HepG2 (cell line): Measurements from ENCODE around the gene IRF7. TPM values are rescaled to one million over a fixed set of nuclear protein-coding genes. Genes with fewer than 3 reads are reported as not detected.

Experiments used
- ATRX ChIP-seq: sonication (generic); formaldehyde crosslinking; IDR thresholded peaks from 2 replicates; pipeline ENCODE4 v1.4.0; 2020; ENCODE audit warnings: missing genetic modification reagents, borderline replicate concordance
- GABPA ChIP-seq, 2 experiments: IDR thresholded peaks; 2 replicates each; pipeline ENCODE4 v1.6.1; 2011 to 2016; ENCODE audit warnings: low read depth in 2 of 2, low read length in 1 of 2, missing biosample characterization in 1 of 2, missing genetic modification characterization in 1 of 2
- HMGA1 ChIP-seq: sonication (generic); formaldehyde crosslinking; conservative IDR thresholded peaks from 2 replicates; pipeline ENCODE4 v1.4.0; 2020; ENCODE audit warnings: missing genetic modification reagents
- IRX3 ChIP-seq: sonication (generic); formaldehyde crosslinking; IDR thresholded peaks from 2 replicates; pipeline ENCODE4 v1.8.1; 2023; ENCODE audit warnings: mild to moderate bottlenecking, low read depth, missing genetic modification reagents, borderline replicate concordance
- KDM2A ChIP-seq: sonication (generic); formaldehyde crosslinking; IDR thresholded peaks from 2 replicates; pipeline ENCODE4 v1.4.0; 2020; ENCODE audit warnings: low read depth, missing genetic modification reagents, borderline replicate concordance
- MLLT10 ChIP-seq: sonication (generic); formaldehyde crosslinking; IDR thresholded peaks from 2 replicates; pipeline ENCODE4 v1.4.0; 2020; ENCODE audit warnings: missing genetic modification reagents
- MYC ChIP-seq: sonication (generic); formaldehyde crosslinking; IDR thresholded peaks from 2 replicates; pipeline ENCODE4 v1.9.0; 2021; ENCODE audit warnings: missing genetic modification reagents, borderline replicate concordance
- NCOR1 ChIP-seq: fragments of 200-600 bp; sonication (generic); IDR thresholded peaks from 2 replicates; pipeline ENCODE4 v1.7.0; 2017; ENCODE audit warnings: antibody characterized with exemption, low read length, borderline replicate concordance
- RAD51 ChIP-seq: fragments of 450-650 bp; IDR thresholded peaks from 2 replicates; pipeline ENCODE4 v1.6.1; 2016; ENCODE audit warnings: borderline replicate concordance
- RFX1 ChIP-seq: fragments of 450-650 bp; IDR thresholded peaks from 2 replicates; pipeline ENCODE4 v1.6.1; 2017
- RFX3 ChIP-seq: IDR thresholded peaks from 2 replicates; pipeline ENCODE4 v1.6.1; 2016; ENCODE audit warnings: missing biosample characterization, missing genetic modification reagents
- RFXANK ChIP-seq: IDR thresholded peaks from 2 replicates; pipeline ENCODE4 v1.6.1; 2016
- SRSF1 ChIP-seq: fragments of 200-400 bp; formaldehyde crosslinking; optimal IDR thresholded peaks from 2 replicates; pipeline ENCODE3; 2017; ENCODE audit warnings: mild to moderate bottlenecking, low read depth, low read length, moderate library complexity
- U2AF2 ChIP-seq: fragments of 200-400 bp; formaldehyde crosslinking; IDR thresholded peaks from 2 replicates; pipeline ENCODE4 v1.6.1; 2017; ENCODE audit warnings: low read depth, mild to moderate bottlenecking, low read length
- ZNF282 ChIP-seq: fragments of 450-650 bp; IDR thresholded peaks from 2 replicates; pipeline ENCODE4 v1.6.1; 2018; ENCODE audit not compliant: partially characterized antibody
- ZNF44 ChIP-seq: sonication (generic); formaldehyde crosslinking; IDR thresholded peaks from 2 replicates; pipeline ENCODE4 v1.5.1; 2020; ENCODE audit warnings: mild to moderate bottlenecking, missing genetic modification reagents
- ZNF674 ChIP-seq: sonication (generic); formaldehyde crosslinking; IDR thresholded peaks from 2 replicates; pipeline ENCODE4 v1.5.0; 2020; ENCODE audit warnings: low read depth, mild to moderate bottlenecking, missing genetic modification reagents
- polyA plus RNA-seq, 8 experiments: library from polyadenylated mRNA; depleted of rRNA in 3 of 8; stranded (reverse) in 7 of 8; unstranded in 1 of 8; fragments of >200 nt; fragmentation: Illumina TruSeq in 4 of 8; extraction: Trizol in 4 of 8; gene quantifications; 2 replicates each; pipeline versions ENCODE4 v1.2.1 to v1.2.3, GENCODE V29; 2011 to 2016; ENCODE audit warnings: low read depth in 4 of 8, missing spikeins in 1 of 8, mixed read lengths in 1 of 8; ENCODE audit not compliant: insufficient read depth in 1 of 8
- total RNA-seq, 5 experiments: library from RNA; depleted of rRNA; stranded (reverse); fragments of >200 nt; fragmentation: Illumina TruSeq; extraction: Trizol; gene quantifications; 2 replicates each; pipeline ENCODE4 v1.2.3, GENCODE V29; 2016; ENCODE audit warnings: low read depth in 1 of 5
- TF ChIP-seq, protein P1 (sequence below): sonication (generic); formaldehyde crosslinking; IDR thresholded peaks from 2 replicates; pipeline ENCODE4 v1.4.0; 2020; ENCODE audit warnings: missing genetic modification reagents
- TF ChIP-seq, protein P2 (sequence below): conservative IDR thresholded peaks from 2 replicates; pipeline ENCODE4 v1.6.1; 2018; ENCODE audit warnings: missing genetic modification reagents
- TF ChIP-seq, protein P3 (sequence below): sonication (generic); IDR thresholded peaks from 2 replicates; pipeline ENCODE4 v1.6.1; 2016; ENCODE audit warnings: low read depth, borderline replicate concordance
- TF ChIP-seq, protein P4 (sequence below): sonication (generic); formaldehyde crosslinking; IDR thresholded peaks from 2 replicates; pipeline ENCODE4 v1.4.0; 2020; ENCODE audit warnings: missing genetic modification reagents
- TF ChIP-seq, protein P5 (sequence below): sonication (generic); formaldehyde crosslinking; IDR thresholded peaks from 2 replicates; pipeline ENCODE4 v1.4.0; 2020; ENCODE audit warnings: mild to moderate bottlenecking, missing genetic modification reagents
- TF ChIP-seq, protein P6 (sequence below): sonication (generic); formaldehyde crosslinking; IDR thresholded peaks from 2 replicates; pipeline ENCODE4 v1.8.0; 2023; ENCODE audit warnings: mild to moderate bottlenecking, missing genetic modification reagents

IRF7 gene
- total and polyA plus RNA-seq, 2 of the 13 experiments (the other 11 are each of a cell fraction or from before 2014, with no cell fraction given), result not detected

DNA sequence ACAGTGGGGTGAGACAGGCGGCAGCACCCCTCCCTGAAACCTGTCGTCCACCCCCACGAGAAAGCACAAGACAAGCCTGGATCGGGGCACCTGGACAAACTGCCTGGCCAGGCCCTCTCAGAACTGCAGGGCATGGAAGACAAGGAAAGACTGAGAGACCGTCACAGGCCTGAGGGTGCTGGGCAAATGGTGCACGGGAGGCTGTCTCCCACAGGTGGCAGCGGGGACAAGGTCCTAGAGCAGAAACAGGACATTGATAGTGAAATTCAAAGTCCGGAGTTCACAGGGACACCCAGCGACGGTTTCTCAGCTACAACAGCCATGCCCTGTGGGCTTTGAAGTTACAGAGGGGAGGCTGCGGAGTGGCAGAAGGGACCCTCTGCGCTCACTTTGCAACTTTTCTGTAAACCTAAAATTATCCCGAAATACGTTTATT, 42.0 kb upstream of the IRF7 start (continued):
- TF ChIP-seq RFXANK (CRISPR knock-in tag) (no peak), SRSF1 (no peak), KDM2A (CRISPR knock-in tag) (no peak), RAD51 (no peak), RFX3 (CRISPR knock-in tag) (no peak), GABPA (IDR thresholded peaks at IDR 0.05; ENCODE audit: low read depth, low read length) (no peak), GABPA (CRISPR knock-in tag; IDR thresholded peaks at IDR 0.05; ENCODE audit: low read depth) (no peak), ZNF44 (CRISPR knock-in tag) (no peak), MYC (CRISPR knock-in tag) (no peak), U2AF2 (no peak), ATRX (no peak), MLLT10 (CRISPR knock-in tag) (no peak), RFX1 (no peak), ZNF674 (CRISPR knock-in tag) (no peak), IRX3 (no peak), ZNF282 (no peak), HMGA1 (CRISPR knock-in tag) (no peak), NCOR1 (peak; percentile 91)
- TF ChIP-seq, protein P1, sequence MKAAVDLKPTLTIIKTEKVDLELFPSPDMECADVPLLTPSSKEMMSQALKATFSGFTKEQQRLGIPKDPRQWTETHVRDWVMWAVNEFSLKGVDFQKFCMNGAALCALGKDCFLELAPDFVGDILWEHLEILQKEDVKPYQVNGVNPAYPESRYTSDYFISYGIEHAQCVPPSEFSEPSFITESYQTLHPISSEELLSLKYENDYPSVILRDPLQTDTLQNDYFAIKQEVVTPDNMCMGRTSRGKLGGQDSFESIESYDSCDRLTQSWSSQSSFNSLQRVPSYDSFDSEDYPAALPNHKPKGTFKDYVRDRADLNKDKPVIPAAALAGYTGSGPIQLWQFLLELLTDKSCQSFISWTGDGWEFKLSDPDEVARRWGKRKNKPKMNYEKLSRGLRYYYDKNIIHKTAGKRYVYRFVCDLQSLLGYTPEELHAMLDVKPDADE, result no peak
- TF ChIP-seq, protein P2, sequence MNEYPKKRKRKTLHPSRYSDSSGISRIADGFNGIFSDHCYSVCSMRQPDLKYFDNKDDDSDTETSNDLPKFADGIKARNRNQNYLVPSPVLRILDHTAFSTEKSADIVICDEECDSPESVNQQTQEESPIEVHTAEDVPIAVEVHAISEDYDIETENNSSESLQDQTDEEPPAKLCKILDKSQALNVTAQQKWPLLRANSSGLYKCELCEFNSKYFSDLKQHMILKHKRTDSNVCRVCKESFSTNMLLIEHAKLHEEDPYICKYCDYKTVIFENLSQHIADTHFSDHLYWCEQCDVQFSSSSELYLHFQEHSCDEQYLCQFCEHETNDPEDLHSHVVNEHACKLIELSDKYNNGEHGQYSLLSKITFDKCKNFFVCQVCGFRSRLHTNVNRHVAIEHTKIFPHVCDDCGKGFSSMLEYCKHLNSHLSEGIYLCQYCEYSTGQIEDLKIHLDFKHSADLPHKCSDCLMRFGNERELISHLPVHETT, result no peak
- TF ChIP-seq, protein P3, sequence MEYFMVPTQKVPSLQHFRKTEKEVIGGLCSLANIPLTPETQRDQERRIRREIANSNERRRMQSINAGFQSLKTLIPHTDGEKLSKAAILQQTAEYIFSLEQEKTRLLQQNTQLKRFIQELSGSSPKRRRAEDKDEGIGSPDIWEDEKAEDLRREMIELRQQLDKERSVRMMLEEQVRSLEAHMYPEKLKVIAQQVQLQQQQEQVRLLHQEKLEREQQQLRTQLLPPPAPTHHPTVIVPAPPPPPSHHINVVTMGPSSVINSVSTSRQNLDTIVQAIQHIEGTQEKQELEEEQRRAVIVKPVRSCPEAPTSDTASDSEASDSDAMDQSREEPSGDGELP, result no peak; the same call in 1 of the 2 replicates
- TF ChIP-seq, protein P4, sequence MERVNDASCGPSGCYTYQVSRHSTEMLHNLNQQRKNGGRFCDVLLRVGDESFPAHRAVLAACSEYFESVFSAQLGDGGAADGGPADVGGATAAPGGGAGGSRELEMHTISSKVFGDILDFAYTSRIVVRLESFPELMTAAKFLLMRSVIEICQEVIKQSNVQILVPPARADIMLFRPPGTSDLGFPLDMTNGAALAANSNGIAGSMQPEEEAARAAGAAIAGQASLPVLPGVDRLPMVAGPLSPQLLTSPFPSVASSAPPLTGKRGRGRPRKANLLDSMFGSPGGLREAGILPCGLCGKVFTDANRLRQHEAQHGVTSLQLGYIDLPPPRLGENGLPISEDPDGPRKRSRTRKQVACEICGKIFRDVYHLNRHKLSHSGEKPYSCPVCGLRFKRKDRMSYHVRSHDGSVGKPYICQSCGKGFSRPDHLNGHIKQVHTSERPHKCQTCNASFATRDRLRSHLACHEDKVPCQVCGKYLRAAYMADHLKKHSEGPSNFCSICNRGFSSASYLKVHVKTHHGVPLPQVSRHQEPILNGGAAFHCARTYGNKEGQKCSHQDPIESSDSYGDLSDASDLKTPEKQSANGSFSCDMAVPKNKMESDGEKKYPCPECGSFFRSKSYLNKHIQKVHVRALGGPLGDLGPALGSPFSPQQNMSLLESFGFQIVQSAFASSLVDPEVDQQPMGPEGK, result peak; percentile 43
- TF ChIP-seq, protein P5, sequence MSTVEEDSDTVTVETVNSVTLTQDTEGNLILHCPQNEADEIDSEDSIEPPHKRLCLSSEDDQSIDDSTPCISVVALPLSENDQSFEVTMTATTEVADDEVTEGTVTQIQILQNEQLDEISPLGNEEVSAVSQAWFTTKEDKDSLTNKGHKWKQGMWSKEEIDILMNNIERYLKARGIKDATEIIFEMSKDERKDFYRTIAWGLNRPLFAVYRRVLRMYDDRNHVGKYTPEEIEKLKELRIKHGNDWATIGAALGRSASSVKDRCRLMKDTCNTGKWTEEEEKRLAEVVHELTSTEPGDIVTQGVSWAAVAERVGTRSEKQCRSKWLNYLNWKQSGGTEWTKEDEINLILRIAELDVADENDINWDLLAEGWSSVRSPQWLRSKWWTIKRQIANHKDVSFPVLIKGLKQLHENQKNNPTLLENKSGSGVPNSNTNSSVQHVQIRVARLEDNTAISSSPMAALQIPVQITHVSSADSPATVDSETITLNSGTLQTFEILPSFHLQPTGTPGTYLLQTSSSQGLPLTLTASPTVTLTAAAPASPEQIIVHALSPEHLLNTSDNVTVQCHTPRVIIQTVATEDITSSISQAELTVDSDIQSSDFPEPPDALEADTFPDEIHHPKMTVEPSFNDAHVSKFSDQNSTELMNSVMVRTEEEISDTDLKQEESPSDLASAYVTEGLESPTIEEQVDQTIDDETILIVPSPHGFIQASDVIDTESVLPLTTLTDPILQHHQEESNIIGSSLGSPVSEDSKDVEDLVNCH (CRISPR knock-in tag), result no peak
- TF ChIP-seq, protein P6, sequence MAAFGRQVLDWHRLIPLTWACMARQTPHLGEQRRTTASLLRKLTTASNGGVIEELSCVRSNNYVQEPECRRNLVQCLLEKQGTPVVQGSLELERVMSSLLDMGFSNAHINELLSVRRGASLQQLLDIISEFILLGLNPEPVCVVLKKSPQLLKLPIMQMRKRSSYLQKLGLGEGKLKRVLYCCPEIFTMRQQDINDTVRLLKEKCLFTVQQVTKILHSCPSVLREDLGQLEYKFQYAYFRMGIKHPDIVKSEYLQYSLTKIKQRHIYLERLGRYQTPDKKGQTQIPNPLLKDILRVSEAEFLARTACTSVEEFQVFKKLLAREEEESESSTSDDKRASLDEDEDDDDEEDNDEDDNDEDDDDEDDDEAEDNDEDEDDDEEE (CRISPR knock-in tag), result no peak
